Activated CD8-positive, alpha-beta T cell treated with anti-CD3 and anti-CD28 coated beads, Interleukin-2, amount 10 ng/mL, durations not matched to agents 7 days and 5 days (primary cell): ENCODE measurements around the gene TRIM67. TPM values are rescaled to one million over a fixed set of nuclear protein-coding genes. Genes with fewer than 3 reads are reported as not detected.

Source experiments
- ATAC-seq: fragments of 150-1000 bp; cut with Tn5 transposase; one replicate; pipeline ENCODE4 v1.10.0; 2021; ENCODE audit warnings: moderate library complexity
- CTCF ChIA-PET: fragments of 350-600 bp; sonication (Branson Sonifier 250); formaldehyde crosslinking; loops from one replicate; lab custom pipeline; 2021; ENCODE audit warnings: antibody characterized with exemption; lab: Charles Lee
- POLR2A ChIA-PET: fragments of 350-600 bp; sonication (Branson Sonifier 250); formaldehyde crosslinking; loops from one replicate; lab custom pipeline; 2021; ENCODE audit warnings: antibody characterized with exemption; lab: Charles Lee
- DNase-seq: peaks from one replicate; pipeline ENCODE4 v3.0.0-alpha.2; 2020
- H3K27ac Mint-ChIP-seq: one replicate; pipeline ENCODE4 v1.8.0; 2021; ENCODE audit warnings: mild to moderate bottlenecking, mixed read lengths
- H3K27me3 Mint-ChIP-seq: one replicate; pipeline ENCODE4 v1.8.0; 2021; ENCODE audit warnings: low read depth, mixed read lengths
- H3K36me3 Mint-ChIP-seq: one replicate; pipeline ENCODE4 v1.8.0; 2021; ENCODE audit warnings: low read depth, mixed read lengths
- H3K4me1 Mint-ChIP-seq: one replicate; pipeline ENCODE4 v1.8.0; 2021; ENCODE audit warnings: low read depth, mixed read lengths
- H3K4me3 Mint-ChIP-seq: one replicate; pipeline ENCODE4 v1.8.0; 2021; ENCODE audit warnings: mild to moderate bottlenecking, mixed read lengths
- H3K9me3 Mint-ChIP-seq: one replicate; pipeline ENCODE4 v1.8.0; 2022; ENCODE audit warnings: mixed read lengths; ENCODE audit not compliant: insufficient read depth
- total RNA-seq, 2 experiments: library from RNA; stranded (reverse); gene quantifications; one replicate each; pipeline ENCODE4 v1.2.3, GENCODE V29; 2021

The TRIM67 gene
- total RNA-seq, 2 experiments from 2014 or later = not detected

GRCh38 chr1:231188072-231188471, 26.2 kb downstream of the TRIM67 start:
- Mint-ChIP-seq H3K27me3 (peaks cover 10% of the 10 kb centered on the region), H3K4me3 (no peak overlapping the region), H3K36me3 (no peaks in the 10 kb centered on the region), H3K27ac (no peak overlapping the region), H3K4me1 (no peaks in the 10 kb centered on the region), H3K9me3 (no peaks in the 10 kb centered on the region)
- CTCF ChIA-PET = no interaction called here
- DNase-seq (no peak), ATAC-seq (no peak)
- POLR2A ChIA-PET = no interaction called here

GRCh38 chr1:231188768-231189167, 26.9 kb downstream of the TRIM67 start:
- CTCF ChIA-PET = no interaction called here
- no peak overlapping the region for H3K4me3 Mint-ChIP-seq
- no peaks in the 10 kb centered on the region for H3K36me3 Mint-ChIP-seq
- no peaks in the 10 kb centered on the region for H3K4me1 Mint-ChIP-seq
- ATAC-seq (no peak), DNase-seq (no peak)
- H3K27ac Mint-ChIP-seq = no peak overlapping the region
- H3K9me3 Mint-ChIP-seq = no peaks in the 10 kb centered on the region
- POLR2A ChIA-PET = interaction anchor here (0.6 kb wide), 1 partner anchor 14 kb away, joined by 3 read pairs; no protein-coding TSS in a partner anchor
- peaks cover 10% of the 10 kb centered on the region for H3K27me3 Mint-ChIP-seq

- H3K4me3 Mint-ChIP-seq = no peak overlapping the region
- no peak for ATAC-seq
- CTCF ChIA-PET = no interaction called here
These were observed 27.9 kb downstream of the TRIM67 start for GRCh38 chr1:231189683-231190270.

GRCh38 chr1:231190456-231190855, 28.6 kb downstream of the TRIM67 start:
- DNase-seq (no peak), ATAC-seq (no peak)
- Mint-ChIP-seq H3K27ac (no peak overlapping the region), H3K4me3 (no peak overlapping the region), H3K27me3 (peaks cover 7% of the 10 kb centered on the region), H3K9me3 (no peaks in the 10 kb centered on the region), H3K4me1 (no peaks in the 10 kb centered on the region), H3K36me3 (no peaks in the 10 kb centered on the region)
- CTCF ChIA-PET = no interaction called here
- POLR2A ChIA-PET = no interaction called here

More at GRCh38 chr1:231189683-231190270, 27.9 kb downstream of the TRIM67 start:
- Mint-ChIP-seq H3K36me3 (no peaks in the 10 kb centered on the region), H3K9me3 (no peaks in the 10 kb centered on the region), H3K4me1 (no peaks in the 10 kb centered on the region), H3K27me3 (peaks cover 7% of the 10 kb centered on the region), H3K27ac (no peak overlapping the region)
- POLR2A ChIA-PET = no interaction called here
- DNase-seq = no peak

GRCh38 chr1:231192620-231193163, 30.8 kb downstream of the TRIM67 start:
- CTCF ChIA-PET = no interaction called here
- no peak for DNase-seq
- H3K4me3 Mint-ChIP-seq = no peak overlapping the region
- no peaks in the 10 kb centered on the region for H3K4me1 Mint-ChIP-seq
- H3K27me3 Mint-ChIP-seq = peaks cover 7% of the 10 kb centered on the region
- H3K27ac Mint-ChIP-seq = no peak overlapping the region
- no peaks in the 10 kb centered on the region for H3K9me3 Mint-ChIP-seq
- POLR2A ChIA-PET = no interaction called here
- H3K36me3 Mint-ChIP-seq = no peaks in the 10 kb centered on the region
- ATAC-seq = no peak

GRCh38 chr1:231193710-231194340, 32.0 kb downstream of the TRIM67 start:
- no peak overlapping the region for H3K27ac Mint-ChIP-seq
- DNase-seq (no peak), ATAC-seq (no peak)
- POLR2A ChIA-PET = no interaction called here
- H3K4me1 Mint-ChIP-seq = no peaks in the 10 kb centered on the region
- CTCF ChIA-PET = no interaction called here
- no peak overlapping the region for H3K4me3 Mint-ChIP-seq
- H3K9me3 Mint-ChIP-seq = no peaks in the 10 kb centered on the region
- H3K36me3 Mint-ChIP-seq = no peaks in the 10 kb centered on the region
- H3K27me3 Mint-ChIP-seq = peaks cover 6% of the 10 kb centered on the region

- ATAC-seq (no peak), DNase-seq (no peak)
- CTCF ChIA-PET = no interaction called here
- peaks cover 8% of the 10 kb centered on the region for H3K27me3 Mint-ChIP-seq
- no peaks in the 10 kb centered on the region for H3K4me1 Mint-ChIP-seq
- H3K4me3 Mint-ChIP-seq = no peak overlapping the region
- POLR2A ChIA-PET = no interaction called here
- no peaks in the 10 kb centered on the region for H3K36me3 Mint-ChIP-seq
- no peaks in the 10 kb centered on the region for H3K9me3 Mint-ChIP-seq
- H3K27ac Mint-ChIP-seq = no peak overlapping the region
These were observed 32.6 kb downstream of the TRIM67 start for GRCh38 chr1:231194476-231194842.

GRCh38 chr1:231194843-231195516, 33.1 kb downstream of the TRIM67 start:
- Mint-ChIP-seq H3K9me3 (no peaks in the 10 kb centered on the region), H3K27ac (no peak overlapping the region), H3K4me1 (no peaks in the 10 kb centered on the region), H3K27me3 (peaks cover 11% of the 10 kb centered on the region), H3K4me3 (no peak overlapping the region), H3K36me3 (no peaks in the 10 kb centered on the region)
- ATAC-seq (no peak), DNase-seq (no peak)
- ChIA-PET POLR2A (interaction anchor here (0.5 kb wide), 1 partner anchor 289 kb away, joined by 4 read pairs; no protein-coding TSS in a partner anchor), CTCF (no interaction called here)

- Mint-ChIP-seq H3K4me1 (peaks cover 2% of the 10 kb centered on the region), H3K36me3 (no peaks in the 10 kb centered on the region), H3K27me3 (peaks cover 15% of the 10 kb centered on the region), H3K4me3 (no peak overlapping the region), H3K9me3 (no peaks in the 10 kb centered on the region), H3K27ac (no peak overlapping the region)
- CTCF ChIA-PET = no interaction called here
- POLR2A ChIA-PET = interaction anchor here (1.0 kb wide), 1 partner anchor 10 kb away, joined by 3 read pairs; no protein-coding TSS in a partner anchor
- ATAC-seq (no peak), DNase-seq (no peak)
These were observed 34.4 kb downstream of the TRIM67 start for GRCh38 chr1:231196307-231196706.

GRCh38 chr1:231196728-231197127, 34.9 kb downstream of the TRIM67 start:
- POLR2A ChIA-PET = interaction anchor here (1.0 kb wide), 1 partner anchor 10 kb away, joined by 3 read pairs; no protein-coding TSS in a partner anchor
- ATAC-seq (no peak), DNase-seq (no peak)
- CTCF ChIA-PET = interaction anchor here (1.5 kb wide), 1 partner anchor 37 kb away, joined by 3 read pairs; no protein-coding TSS in a partner anchor
- H3K27ac Mint-ChIP-seq = no peak overlapping the region
- no peaks in the 10 kb centered on the region for H3K36me3 Mint-ChIP-seq
- no peak overlapping the region for H3K4me3 Mint-ChIP-seq
- H3K9me3 Mint-ChIP-seq = no peaks in the 10 kb centered on the region
- peaks cover 16% of the 10 kb centered on the region for H3K27me3 Mint-ChIP-seq
- H3K4me1 Mint-ChIP-seq = peaks cover 6% of the 10 kb centered on the region

- POLR2A ChIA-PET = no interaction called here
- peaks cover 21% of the 10 kb centered on the region for H3K4me1 Mint-ChIP-seq
- no peak overlapping the region for H3K4me3 Mint-ChIP-seq
- peaks cover 21% of the 10 kb centered on the region for H3K27me3 Mint-ChIP-seq
- H3K9me3 Mint-ChIP-seq = no peaks in the 10 kb centered on the region
- CTCF ChIA-PET = no interaction called here
- DNase-seq (no peak), ATAC-seq (no peak)
- no peaks in the 10 kb centered on the region for H3K36me3 Mint-ChIP-seq
- H3K27ac Mint-ChIP-seq = no peak overlapping the region
These were observed 38.0 kb downstream of the TRIM67 start for GRCh38 chr1:231199868-231200267.
